ENCODE measurements around the gene SLC43A2. TPM values are rescaled to one million over a fixed set of nuclear protein-coding genes. Genes with fewer than 3 reads are reported as not detected.

Gene SLC43A2
- total RNA-seq, 2 experiments from 2014 or later, result 2.1 to 2.5 TPM

DNA sequence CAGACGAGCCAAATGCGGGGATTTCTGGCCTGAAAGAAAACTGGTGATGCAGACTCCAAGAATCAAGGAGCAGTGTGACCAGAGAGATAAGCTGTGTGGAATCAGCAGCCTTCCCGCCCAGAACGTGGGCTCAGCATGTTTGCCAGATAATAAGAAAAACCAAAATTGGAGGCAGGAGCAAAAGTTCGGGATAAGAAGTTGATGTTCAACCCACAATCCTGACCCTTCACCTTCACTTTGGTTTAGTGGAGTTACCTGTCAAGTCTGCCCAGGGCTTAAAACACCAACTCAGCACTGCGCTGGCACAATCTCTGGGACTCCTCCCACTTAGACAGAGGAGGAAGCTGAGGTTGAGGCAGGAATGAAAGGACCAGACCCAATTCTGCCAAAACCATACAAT lies 3.1 kb downstream of the SLC43A2 start:
- Mint-ChIP-seq H3K36me3 (no peaks in the 10 kb centered on the region), H3K27me3 (peaks cover 27% of the 10 kb centered on the region), H3K9me3 (no peaks in the 10 kb centered on the region), H3K4me3 (no peak overlapping the region), H3K4me1 (peaks cover 13% of the 10 kb centered on the region), H3K27ac (no peak overlapping the region)
- ATAC-seq (ENCODE audit: low read depth) (no peak), DNase-seq (no peak)
- POLR2A ChIA-PET, result interaction anchor here (0.6 kb wide), 2 partner anchors 29 to 58 kb away, joined by 3 to 4 read pairs; no protein-coding TSS in a partner anchor

DNA sequence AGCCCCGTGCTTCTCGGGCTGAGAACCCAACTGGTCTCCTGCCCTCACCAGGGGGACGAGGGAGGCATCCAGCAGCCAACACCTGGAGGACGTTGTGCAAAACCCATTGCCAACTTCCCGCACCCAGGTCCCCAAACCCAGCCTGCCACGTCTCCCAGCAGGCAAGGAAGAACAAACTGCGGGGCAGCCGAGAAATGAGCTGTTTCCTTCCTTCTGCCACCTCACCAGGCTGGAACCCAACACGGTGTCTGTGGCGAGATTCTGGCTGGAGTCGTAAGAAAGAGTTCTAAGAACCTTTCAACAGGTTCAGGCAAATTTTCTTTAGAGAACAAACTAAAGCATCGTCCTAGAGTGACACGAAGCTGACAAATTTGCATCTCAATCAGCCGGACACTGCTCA lies 3.6 kb downstream of the SLC43A2 start:
- Mint-ChIP-seq H3K27me3 (peaks cover 23% of the 10 kb centered on the region), H3K36me3 (no peaks in the 10 kb centered on the region), H3K27ac (no peak overlapping the region), H3K4me1 (peaks cover 10% of the 10 kb centered on the region), H3K9me3 (no peaks in the 10 kb centered on the region), H3K4me3 (no peak overlapping the region)
- DNase-seq (no peak), ATAC-seq (ENCODE audit: low read depth) (no peak)
- POLR2A ChIA-PET, result interaction anchor here (0.6 kb wide), 1 partner anchor 29 kb away, joined by 3 read pairs; no protein-coding TSS in a partner anchor

DNA sequence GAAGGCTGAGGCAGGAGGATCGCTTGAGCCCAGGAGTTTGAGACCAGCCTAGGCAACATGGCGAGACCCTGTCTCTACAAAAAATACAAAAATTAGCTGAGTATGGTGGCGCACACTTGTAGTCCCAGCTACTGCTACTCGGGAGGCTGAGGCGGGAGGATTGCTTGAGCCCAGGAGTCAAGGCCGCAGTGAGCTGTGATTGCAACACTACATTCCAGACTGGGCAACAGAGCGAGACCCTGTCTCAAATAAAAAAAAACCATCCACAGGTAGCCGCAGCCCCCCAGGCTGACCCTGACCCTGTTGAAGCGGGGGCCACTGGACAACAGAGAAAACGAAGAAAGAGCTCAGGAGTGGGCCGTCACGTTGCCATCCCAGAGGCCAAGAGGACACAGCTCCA lies 4.0 kb downstream of the SLC43A2 start:
- POLR2A ChIA-PET, result no interaction called here
- ATAC-seq (ENCODE audit: low read depth), result no peak

DNA sequence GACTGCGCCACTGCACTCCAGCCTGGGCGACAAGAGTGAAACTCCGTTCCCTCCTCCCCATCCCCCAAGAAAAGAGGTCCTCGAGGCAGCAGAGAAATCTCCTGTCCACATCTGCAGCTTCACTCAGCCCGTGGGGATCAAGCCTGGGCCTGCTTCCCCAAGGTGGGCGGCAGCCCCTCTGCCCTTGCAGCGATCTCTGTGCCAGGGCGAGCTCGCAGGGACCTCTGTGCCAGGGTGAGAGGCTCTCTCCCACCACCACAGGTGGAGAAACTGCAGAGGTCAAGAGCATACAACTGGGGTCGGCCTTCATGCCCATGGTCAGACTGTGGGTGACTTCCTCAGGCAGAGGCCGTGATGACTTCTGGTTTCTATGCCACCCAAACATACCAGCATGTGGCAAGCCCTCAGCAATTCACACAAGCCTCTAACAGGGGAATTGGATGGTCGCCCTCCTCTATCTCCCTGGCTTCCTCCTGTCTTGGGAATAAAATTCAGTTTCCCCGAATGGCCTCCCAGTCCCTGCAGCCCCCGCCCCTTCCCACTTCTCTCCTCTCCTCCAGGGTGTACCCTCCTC lies 5.5 kb downstream of the SLC43A2 start:
- H3K4me3 Mint-ChIP-seq, result no peak overlapping the region
- H3K9me3 Mint-ChIP-seq, result no peaks in the 10 kb centered on the region

More for the DNA sequence above, 4.0 kb downstream of the SLC43A2 start:
- peaks cover 22% of the 10 kb centered on the region for H3K27me3 Mint-ChIP-seq
- H3K27ac Mint-ChIP-seq, result no peak overlapping the region
- DNase-seq, result no peak
- no peaks in the 10 kb centered on the region for H3K9me3 Mint-ChIP-seq
- H3K36me3 Mint-ChIP-seq, result no peaks in the 10 kb centered on the region
- no peak overlapping the region for H3K4me3 Mint-ChIP-seq
- H3K4me1 Mint-ChIP-seq, result peaks cover 8% of the 10 kb centered on the region

DNA sequence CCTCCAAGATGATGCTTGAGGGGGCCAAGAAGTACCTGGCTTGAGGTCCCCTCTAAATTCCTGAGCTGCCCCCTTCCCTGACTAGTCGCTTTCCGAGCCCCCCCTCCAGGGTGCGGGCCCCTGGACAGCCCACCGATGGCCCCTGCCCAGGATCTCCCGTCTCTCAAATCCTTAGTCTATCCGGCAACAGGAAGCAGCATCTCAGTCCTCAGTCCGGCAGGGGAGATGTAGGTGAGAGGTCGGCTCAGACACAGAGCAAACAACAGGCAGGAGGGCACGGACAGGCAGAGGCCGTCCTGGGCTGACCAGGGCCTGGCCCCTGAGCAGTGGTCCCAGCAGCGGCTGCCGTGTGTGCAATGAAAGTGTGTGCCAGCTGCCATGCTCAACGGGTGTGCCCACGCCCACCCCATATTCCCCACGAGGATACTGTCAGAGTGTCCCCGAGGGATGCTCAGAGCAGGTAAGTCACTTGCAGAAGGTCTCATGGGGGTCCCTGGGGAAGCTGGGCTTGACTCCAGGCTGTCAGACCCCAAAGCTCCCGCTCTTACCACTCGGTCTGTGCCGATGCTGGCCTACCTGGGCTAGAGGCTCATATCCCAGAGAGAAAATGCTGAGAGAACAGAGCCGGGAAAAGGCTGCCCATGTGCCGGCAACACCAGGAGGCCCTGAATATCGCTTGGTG lies 7.2 kb downstream of the SLC43A2 start:
- Mint-ChIP-seq H3K4me3 (no peak overlapping the region), H3K27ac (no peak overlapping the region), H3K27me3 (peaks cover 11% of the 10 kb centered on the region), H3K9me3 (no peaks in the 10 kb centered on the region), H3K36me3 (no peaks in the 10 kb centered on the region), H3K4me1 (peaks cover under 1% of the 10 kb centered on the region)
- ATAC-seq (ENCODE audit: low read depth), result no peak
- DNase-seq, result no peak
- POLR2A ChIA-PET, result no interaction called here

More for the DNA sequence above, 5.5 kb downstream of the SLC43A2 start:
- Mint-ChIP-seq H3K27ac (no peak overlapping the region), H3K27me3 (peaks cover 22% of the 10 kb centered on the region), H3K36me3 (no peaks in the 10 kb centered on the region), H3K4me1 (peaks cover 8% of the 10 kb centered on the region)
- ATAC-seq (ENCODE audit: low read depth) (no peak), DNase-seq (no peak)
- POLR2A ChIA-PET, result no interaction called here

DNA sequence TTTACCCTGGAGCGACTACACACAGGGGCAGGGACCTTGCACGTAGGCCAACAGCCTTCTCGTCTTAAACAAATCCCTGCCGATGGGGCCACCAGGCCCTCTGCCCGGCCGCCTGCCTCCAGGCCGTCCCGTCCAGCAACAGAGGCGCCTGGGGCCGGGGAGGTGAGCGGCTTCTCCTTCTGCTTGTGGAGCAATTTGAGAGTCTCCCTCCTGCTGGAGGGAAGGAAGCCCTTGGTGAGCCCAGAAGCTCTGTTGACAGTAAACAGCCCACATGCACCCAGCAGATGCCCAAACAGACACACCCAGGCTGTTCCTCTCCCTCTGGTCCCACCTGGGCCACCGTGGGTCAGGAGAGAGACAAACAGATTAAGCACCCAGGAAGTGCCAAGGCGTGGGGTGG lies 8.1 kb downstream of the SLC43A2 start:
- no peaks in the 10 kb centered on the region for H3K36me3 Mint-ChIP-seq
- no peaks in the 10 kb centered on the region for H3K9me3 Mint-ChIP-seq
- no peaks in the 10 kb centered on the region for H3K4me1 Mint-ChIP-seq
- POLR2A ChIA-PET, result no interaction called here
- peaks cover 2% of the 10 kb centered on the region for H3K27me3 Mint-ChIP-seq
- no peak for DNase-seq
- ATAC-seq (ENCODE audit: low read depth), result no peak
- no peak overlapping the region for H3K4me3 Mint-ChIP-seq
- no peak overlapping the region for H3K27ac Mint-ChIP-seq

DNA sequence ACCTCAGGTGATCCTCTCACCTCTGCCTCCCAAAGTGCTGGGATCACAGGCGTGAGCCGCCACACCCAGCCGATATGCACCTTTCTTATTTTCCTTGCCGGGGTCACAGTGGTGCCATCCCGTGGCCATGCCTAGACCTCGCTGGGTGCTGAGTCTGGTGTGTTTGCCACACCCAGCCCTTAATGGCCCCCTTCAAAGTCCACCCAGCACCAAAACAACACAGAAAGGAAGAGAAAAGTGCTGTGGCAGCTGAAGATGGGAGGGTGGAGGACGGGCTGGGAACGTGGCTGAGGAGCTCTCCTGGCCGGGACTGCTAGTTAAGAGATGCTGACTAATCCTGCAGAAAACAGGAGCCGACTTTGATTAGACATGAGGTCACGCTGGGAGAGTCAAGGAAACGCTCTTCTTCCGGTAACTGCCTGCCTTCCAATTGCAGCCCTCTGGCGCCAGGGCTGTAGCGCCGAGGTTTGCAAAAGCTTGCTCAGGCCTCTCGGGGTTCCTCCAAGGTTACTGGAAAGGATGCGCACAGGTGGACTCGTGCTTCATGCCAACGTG lies 10.9 kb downstream of the SLC43A2 start:
- Mint-ChIP-seq H3K9me3 (no peaks in the 10 kb centered on the region), H3K27me3 (no peaks in the 10 kb centered on the region), H3K36me3 (no peaks in the 10 kb centered on the region), H3K27ac (no peak overlapping the region), H3K4me1 (no peaks in the 10 kb centered on the region), H3K4me3 (no peak overlapping the region)
- DNase-seq, result no peak
- ATAC-seq (ENCODE audit: low read depth), result no peak
- POLR2A ChIA-PET, result interaction anchor here (0.6 kb wide), 1 partner anchor 13 kb away, joined by 4 read pairs; no protein-coding TSS in a partner anchor

DNA sequence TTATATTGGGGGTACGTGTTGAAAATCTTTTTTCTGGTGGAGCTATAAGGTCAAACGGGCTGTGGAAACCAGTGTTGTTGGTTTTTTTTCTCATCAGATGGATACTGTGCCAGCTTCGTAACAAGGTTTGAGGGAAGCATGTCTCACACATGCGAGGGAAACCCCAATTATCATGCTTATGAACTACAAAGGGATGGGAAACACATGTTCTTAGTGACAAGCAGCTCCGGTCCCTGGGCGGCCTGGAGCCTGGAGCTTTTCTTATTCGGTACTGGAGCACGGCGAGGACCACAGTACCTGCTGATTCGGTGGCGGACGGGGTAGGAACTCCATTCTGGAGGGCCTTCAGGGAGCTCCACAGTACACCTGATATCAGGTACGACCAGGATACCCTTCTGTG lies 12.5 kb downstream of the SLC43A2 start:
- POLR2A ChIA-PET, result no interaction called here
- H3K4me3 Mint-ChIP-seq, result no peak overlapping the region
- H3K9me3 Mint-ChIP-seq, result no peaks in the 10 kb centered on the region
- H3K4me1 Mint-ChIP-seq, result no peaks in the 10 kb centered on the region
- no peaks in the 10 kb centered on the region for H3K36me3 Mint-ChIP-seq
- no peak for ATAC-seq (ENCODE audit: low read depth)
- no peaks in the 10 kb centered on the region for H3K27me3 Mint-ChIP-seq
- H3K27ac Mint-ChIP-seq, result no peak overlapping the region
- no peak for DNase-seq

DNA sequence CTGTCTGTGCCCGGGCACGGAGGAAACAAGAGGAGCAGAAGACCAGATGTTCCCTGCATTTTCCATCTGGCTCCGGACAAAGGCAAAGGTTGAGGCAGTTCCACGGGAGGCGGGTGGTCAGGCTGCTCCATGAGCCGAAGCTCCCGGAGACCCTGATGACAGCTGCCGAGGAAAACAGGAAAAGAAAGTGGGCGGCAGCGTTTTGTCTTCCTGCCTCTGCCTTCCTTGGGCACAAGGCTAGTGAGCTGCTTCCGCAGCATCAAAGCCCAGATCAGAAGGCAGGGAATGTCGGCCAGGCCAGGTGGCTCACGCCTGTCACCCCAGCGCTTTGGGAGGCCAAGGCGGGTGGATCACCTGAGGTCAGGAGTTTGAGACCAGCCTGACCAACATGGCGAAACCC lies 16.2 kb downstream of the SLC43A2 start:
- H3K4me1 Mint-ChIP-seq, result peaks cover 1% of the 10 kb centered on the region
- H3K27me3 Mint-ChIP-seq, result no peaks in the 10 kb centered on the region
- POLR2A ChIA-PET, result no interaction called here

DNA sequence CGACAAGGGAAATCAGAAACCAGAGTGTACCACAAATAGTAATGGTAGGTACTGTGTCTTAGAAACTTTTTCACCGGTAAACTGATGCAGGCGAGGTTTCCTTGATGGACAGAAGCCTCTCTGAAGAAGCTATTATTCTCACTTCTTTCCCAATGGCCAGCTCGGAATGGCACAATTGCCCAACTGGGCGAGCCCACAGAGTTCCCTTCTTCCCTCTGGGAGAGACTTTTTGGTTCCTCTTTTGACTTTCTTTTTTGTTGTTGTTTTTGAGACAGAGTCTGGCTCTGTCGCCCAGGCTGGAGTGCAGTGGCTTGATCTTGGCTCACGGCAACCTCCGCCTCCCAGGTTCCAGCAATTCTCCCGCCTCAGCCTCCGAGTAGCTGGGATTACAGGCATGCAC lies 16.9 kb downstream of the SLC43A2 start:
- H3K36me3 Mint-ChIP-seq, result no peaks in the 10 kb centered on the region
- H3K4me1 Mint-ChIP-seq, result peaks cover 5% of the 10 kb centered on the region

More for the DNA sequence above, 16.2 kb downstream of the SLC43A2 start:
- no peak for ATAC-seq (ENCODE audit: low read depth)
- Mint-ChIP-seq H3K27ac (no peak overlapping the region), H3K9me3 (no peaks in the 10 kb centered on the region), H3K4me3 (no peak overlapping the region), H3K36me3 (no peaks in the 10 kb centered on the region)
- DNase-seq, result no peak

DNA sequence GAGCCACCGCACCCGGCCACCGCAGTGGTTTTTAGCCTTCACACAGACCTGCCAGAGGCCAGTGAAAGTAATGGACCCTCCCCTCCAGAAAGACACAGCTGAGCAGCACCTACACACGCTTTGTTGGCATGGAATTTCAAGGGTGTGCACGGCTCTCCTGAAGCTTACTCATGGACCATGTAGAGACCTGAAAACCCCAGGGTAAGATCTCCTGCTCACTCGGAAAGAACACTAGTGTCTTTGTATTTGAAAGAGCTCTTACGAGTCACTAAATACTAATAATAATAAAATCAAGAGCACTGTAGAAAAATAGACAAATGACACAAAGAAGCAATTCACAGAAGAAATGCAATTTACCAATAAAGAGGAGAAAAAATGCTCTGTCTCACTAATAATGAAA lies 20.0 kb downstream of the SLC43A2 start:
- peaks cover 5% of the 10 kb centered on the region for H3K4me1 Mint-ChIP-seq
- POLR2A ChIA-PET, result no interaction called here

More for the DNA sequence above, 16.9 kb downstream of the SLC43A2 start:
- no peak overlapping the region for H3K27ac Mint-ChIP-seq
- no peak overlapping the region for H3K4me3 Mint-ChIP-seq
- no peaks in the 10 kb centered on the region for H3K27me3 Mint-ChIP-seq
- no peaks in the 10 kb centered on the region for H3K9me3 Mint-ChIP-seq
- POLR2A ChIA-PET, result no interaction called here
- no peak for DNase-seq
- no peak for ATAC-seq (ENCODE audit: low read depth)

DNA sequence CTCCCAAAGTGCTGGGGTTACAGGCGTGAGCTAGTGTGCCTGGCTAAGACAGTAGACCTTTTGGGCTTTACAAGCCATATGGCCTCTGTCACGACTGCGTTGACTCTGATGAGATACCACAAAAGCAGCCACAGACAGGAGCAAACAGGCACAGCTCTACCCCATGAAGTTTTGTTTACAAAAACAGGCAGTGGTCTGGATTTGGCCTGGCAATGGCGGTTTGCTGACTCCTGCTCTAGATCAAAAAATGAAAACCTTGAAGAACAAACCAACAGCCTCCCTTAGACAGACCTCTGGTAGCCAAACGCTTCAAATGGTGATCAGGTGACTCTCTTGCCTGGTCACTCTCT lies 20.7 kb downstream of the SLC43A2 start:
- no peaks in the 10 kb centered on the region for H3K27me3 Mint-ChIP-seq
- no peak overlapping the region for H3K4me3 Mint-ChIP-seq
- H3K4me1 Mint-ChIP-seq, result peaks cover 5% of the 10 kb centered on the region
- ATAC-seq (ENCODE audit: low read depth), result no peak
- H3K36me3 Mint-ChIP-seq, result no peaks in the 10 kb centered on the region
- no peaks in the 10 kb centered on the region for H3K9me3 Mint-ChIP-seq
- POLR2A ChIA-PET, result no interaction called here
- DNase-seq, result no peak
- no peak overlapping the region for H3K27ac Mint-ChIP-seq

More for the DNA sequence above, 20.0 kb downstream of the SLC43A2 start:
- Mint-ChIP-seq H3K27me3 (no peaks in the 10 kb centered on the region), H3K9me3 (no peaks in the 10 kb centered on the region), H3K4me3 (no peak overlapping the region), H3K36me3 (no peaks in the 10 kb centered on the region), H3K27ac (no peak overlapping the region)
- ATAC-seq (ENCODE audit: low read depth), result no peak
- no peak for DNase-seq

DNA sequence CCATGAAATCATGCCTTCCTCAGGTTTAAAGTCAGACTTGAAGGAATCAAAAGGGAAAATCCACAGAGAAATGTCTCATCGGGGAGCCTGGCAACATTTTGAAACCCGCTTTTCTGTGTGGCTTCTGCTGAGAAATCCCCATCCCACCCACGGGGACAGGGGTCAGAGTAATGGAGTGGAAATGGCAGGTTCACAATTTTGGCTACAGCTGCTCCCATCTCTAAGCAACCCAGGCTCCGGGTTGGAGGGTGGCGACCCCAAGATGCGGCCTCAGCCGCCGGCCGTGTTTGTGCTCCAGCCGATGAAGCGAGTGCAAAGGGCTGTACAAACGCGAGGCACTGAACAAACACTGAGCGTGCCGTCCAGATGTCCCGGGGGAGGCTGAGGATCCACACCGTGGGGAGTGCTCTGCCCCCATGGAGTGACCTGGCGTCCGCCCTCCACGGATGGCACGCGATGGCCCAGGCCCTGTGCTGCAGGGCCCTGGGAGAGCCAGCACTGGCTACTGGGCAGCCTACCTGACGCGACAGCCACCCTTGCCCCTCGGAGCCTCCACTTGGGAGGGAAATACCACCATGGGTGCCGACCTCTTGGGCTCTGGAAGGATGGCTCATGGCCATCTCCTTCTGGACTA lies 22.2 kb downstream of the SLC43A2 start:
- no peaks in the 10 kb centered on the region for H3K27me3 Mint-ChIP-seq
- no peaks in the 10 kb centered on the region for H3K36me3 Mint-ChIP-seq
- no peak for DNase-seq
- POLR2A ChIA-PET, result no interaction called here
- ATAC-seq (ENCODE audit: low read depth), result no peak
- peaks cover 4% of the 10 kb centered on the region for H3K9me3 Mint-ChIP-seq
- no peak overlapping the region for H3K27ac Mint-ChIP-seq
- peaks cover 5% of the 10 kb centered on the region for H3K4me1 Mint-ChIP-seq
- no peak overlapping the region for H3K4me3 Mint-ChIP-seq

All from activated naive CD8-positive, alpha-beta T cell treated with anti-CD3 and anti-CD28 coated beads, Interleukin-2, amount 10 ng/mL, durations not matched to agents 7 days and 5 days (primary cell).